Suppressor macrophage (primary cell): ENCODE data around the gene IQSEC1.

Experiments
- DNase-seq, 4 experiments: peaks; one replicate each; pipeline ENCODE4 v3.0.0-alpha.2; 2020 to 2022

Gene IQSEC1

DNA sequence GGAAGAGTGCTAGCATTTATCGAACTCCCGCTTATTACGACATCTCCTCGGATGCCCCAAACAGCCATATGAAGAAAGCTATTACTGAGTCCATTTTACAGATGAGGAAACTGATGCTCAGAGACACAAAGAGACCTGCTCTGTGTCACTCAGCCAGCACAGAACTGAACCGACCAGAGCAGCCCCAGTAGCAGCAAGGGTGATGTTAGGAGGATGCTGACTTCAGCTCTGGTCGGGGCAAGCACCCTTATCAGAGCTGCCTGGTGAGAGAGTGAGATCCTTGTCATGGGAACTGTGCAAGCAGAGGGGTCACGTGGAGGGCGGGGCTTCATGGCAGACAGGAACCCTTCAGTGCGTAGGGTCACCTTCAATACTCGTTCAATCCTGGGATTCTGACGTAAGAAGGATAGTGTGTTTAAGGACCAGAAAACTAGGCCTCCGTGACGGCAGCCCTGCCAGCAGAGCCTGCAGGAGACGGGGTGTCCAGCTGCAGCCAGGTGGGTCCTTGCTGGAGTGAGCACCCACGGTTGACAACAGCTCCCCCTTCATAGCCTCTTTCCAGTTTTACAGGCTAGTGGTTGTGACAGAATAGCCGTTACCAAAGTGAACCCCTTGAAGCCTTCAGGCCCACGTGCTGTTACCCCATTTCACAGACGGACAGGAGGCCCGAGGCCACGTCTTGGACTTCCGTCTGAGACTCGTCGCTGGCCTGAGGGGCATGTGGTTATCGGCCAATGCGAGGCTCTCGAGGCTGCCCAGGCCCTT, 12.0 kb upstream of the IQSEC1 start:
- DNase-seq, result no peak

DNA sequence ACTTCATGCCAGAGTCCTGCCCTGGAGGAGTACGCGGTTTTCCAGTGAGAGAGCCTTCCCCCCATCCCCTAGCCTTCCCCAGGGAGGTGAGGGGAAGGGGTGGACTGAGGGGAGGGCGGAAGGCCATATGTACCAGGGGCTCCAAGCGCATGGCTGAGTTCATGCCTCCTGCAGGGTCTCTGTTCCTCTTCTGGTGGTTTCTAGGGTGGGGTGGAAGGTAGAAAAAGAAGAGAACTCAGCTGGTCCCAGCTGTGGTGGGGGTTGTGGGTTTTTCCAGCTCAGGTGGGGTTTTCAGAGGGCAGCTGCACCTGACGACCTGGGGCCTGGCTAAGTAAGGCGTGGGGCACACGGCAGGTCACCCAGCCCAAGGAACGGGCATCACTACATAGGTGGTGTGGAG, 10.7 kb upstream of the IQSEC1 start:
- DNase-seq, result no peak

DNA sequence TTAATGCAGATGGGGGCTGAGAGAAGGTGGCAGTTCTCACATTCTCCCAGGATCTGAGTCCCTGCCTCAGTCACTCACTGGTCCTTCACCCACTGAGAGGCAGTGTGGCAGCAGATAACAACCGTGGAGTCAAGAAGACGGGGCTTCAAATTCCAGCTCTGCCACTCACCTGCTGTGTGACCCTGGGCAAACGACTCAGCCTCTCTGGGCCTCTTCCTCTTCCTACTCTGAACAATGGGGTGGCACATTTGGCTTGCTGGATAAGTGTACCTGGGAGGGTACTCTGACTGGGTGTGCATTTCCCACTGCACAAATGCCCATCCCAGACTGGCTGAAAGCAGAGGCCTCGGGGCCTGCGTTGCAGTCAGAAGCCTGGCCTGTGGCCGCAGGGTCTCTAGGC, 10.0 kb upstream of the IQSEC1 start:
- DNase-seq, result no peak

DNA sequence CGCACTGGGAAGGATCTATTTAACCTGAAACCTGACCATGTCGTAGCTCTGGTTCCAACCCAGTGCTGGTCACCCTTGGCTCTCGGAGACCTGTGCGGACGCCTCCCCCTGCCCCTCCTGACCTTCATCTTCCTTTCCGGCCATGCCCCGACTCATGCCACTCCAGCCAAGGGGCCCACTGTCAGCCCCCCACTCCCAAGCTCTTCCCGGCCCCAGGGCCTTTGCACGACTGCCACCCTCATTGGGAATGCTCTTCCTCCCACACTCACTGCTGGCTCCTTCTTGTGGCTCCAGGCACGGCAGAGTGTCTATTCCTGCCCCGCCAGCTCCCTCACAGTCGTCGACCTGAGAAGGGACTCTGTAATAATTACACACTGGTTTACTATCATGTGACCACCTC, 9.4 kb upstream of the IQSEC1 start:
- DNase-seq, result no peak

DNA sequence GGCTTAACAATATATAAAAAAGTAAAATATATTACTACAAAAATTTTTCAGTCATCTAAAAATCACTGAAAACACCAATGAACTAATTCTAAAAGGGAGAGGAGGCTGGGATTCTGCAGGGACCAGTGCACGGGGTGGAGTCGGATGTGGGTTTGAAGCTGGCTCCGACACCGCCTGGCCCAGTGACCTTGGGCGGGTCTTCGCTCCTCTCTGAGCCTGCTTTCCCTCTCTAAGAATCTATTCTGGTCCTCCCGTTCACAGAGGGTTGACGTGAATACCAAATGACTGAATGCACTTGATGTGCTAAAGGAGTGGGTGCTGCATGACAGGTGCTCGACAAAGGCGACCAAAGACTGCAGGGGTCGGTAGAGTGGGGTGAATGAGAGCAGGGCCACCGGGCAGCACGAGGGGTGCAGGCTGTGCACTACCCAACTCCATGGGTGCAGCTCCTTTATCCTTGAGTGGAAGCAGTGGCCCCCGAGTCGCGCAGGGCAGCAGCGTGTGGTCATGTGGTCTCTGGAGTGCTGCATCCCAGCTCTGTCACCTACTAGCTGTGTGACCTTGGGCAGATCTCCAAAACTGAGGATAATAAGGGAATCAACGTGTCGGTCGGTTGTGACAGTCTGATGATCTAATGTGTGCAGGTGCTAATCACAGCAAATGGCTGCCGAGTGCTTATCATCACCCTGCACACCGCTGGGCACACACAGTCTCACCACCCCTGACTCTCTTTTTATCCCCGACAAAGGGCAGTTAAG, 8.6 kb upstream of the IQSEC1 start:
- no peak for DNase-seq

DNA sequence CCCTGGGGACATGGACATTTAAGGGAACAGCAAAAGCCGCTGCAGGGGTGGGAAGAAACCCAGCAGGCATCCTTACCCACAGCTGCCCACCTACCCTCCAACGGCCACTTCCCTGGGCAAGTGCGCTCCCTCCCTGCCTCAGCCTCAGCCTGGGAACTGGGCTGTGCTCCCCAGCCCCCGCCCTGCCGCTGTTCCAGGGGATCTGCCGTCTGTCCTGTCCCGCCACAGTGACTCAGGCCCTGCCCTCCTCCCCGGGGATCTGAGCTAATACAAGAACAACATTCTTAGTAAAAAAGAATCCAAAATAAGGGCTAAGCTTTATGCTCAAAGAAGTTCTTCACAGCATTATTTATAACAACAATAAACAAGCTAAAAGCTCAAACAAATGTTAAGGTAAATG, 7.4 kb upstream of the IQSEC1 start:
- no peak for DNase-seq

DNA sequence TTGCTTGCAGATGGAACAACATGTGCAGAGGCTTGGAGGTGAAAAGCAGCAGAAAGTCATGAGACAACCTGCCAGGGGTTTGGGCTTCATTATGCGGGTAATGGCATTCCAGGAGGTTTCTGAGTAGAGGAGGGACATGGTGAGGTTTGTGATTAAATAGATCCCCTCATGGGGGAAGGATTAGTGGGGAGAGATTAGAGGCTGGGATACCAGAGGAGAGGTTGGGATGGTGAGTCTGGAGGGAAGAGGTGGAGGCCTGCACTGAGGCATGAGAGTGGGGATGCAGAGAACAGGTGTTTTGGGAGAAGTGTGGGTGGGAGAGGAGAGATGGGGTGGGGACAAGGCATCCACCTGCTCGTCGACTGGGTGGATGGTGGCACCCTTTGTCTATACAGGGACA, 6.8 kb upstream of the IQSEC1 start:
- DNase-seq, result no peak

DNA sequence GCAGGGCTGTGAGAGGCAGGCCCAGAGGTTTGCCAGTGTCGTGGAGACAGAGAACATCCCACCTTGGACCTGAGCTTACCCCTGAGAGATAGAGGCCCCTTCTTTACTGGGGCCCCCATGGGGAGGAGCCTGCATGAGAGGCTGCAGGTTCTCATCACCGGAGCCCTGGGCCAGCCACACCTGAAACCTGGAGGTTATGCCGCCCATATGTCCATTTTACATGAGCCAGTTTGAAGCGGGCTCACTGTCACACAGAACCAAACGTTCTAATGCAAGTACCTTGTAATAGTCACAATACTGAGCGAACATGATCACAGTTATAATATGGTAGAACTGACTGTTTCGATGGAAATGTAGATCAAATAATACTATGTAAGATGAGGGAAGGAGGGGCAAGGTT, 6.3 kb upstream of the IQSEC1 start:
- DNase-seq, result no peak

DNA sequence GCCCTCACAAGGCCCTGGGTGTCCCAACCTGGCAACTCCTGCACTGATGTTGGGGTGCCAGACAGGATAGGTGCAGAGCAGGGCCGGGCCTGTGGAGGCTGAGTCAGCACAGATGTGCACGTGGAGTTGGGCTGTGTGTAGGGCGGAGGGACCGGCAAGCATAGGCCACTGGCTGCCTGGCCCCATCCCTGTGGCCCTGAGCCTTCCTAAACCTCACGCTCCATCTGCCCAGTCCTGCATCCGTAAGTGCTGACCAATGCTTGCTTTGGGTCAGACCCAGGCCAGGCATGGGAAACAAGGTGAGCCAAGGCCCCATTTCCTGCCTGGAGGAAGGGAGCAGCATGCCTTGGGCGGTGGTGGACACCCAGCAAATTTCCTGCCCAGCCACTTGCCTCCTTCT, 5.8 kb upstream of the IQSEC1 start:
- DNase-seq, result no peak

DNA sequence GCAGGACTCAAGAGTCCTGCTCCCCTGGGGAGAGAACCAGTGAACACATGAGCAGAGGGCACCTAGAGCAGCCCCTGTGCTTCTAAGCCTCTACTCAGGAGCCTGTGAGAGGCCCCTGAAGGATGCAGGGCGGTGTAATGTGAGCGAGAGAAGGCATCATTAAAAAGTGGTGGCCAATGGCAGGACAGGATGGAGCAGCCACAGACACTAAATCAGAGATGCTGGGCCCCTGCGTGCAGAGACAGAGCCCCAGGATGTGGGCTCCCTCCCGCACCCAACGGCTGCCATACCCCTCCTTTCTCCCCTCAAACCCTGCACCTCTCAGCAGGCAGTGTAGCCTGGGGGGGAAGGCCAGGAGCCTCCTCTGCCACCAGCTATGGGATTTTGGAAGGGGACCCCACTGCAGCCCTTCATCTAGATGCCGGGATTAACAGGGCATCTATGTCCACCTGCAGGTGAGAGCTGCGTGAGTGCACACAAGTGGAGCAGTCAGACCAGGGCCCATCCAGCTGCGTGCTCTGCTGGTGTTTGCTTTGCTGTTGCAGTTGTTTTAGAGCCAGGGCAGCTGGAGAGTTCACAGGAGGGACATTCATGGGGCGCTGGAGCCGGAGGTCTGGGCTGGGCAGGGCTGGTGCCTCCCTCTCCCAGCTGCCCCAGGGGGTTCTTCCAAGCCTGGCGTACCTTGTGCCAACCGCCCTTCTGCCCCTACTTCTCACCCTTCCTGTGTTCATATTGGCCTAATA, 5.1 kb upstream of the IQSEC1 start:
- no peak for DNase-seq

DNA sequence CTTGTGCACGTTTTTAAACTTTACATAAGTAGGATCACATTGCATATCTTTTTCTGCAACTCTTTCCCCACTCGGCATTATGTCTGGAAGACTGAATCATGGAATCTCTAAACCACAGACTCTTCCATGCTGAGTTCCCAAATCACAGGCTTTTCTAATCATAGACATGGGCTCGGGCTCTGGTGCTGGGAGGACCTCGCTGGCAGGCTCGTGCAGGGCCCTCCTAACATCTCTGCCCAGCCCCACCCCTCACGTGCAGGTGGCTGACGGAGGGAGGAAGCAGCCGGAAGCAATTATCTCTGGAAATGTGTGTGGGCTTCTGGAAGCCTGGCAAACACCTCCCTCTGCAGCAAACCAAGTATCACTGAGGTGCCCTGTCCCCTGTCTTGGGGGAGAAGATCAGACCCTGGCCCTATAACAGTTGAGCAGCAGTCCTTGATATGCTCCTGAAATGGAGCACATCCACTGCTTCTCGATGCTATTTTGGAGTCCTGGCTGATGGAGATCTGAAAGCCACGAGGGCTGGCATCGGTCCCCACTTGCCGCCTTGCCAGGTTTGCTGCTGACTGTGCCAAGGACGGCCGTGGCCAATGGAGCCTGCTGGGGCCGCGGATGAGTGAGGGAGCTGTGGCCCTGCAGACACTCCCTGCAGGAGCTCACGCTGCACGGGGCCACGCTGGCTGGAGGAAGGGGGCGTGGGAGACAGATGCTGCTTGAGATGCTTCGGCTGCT, 4.4 kb upstream of the IQSEC1 start:
- DNase-seq, result no peak

DNA sequence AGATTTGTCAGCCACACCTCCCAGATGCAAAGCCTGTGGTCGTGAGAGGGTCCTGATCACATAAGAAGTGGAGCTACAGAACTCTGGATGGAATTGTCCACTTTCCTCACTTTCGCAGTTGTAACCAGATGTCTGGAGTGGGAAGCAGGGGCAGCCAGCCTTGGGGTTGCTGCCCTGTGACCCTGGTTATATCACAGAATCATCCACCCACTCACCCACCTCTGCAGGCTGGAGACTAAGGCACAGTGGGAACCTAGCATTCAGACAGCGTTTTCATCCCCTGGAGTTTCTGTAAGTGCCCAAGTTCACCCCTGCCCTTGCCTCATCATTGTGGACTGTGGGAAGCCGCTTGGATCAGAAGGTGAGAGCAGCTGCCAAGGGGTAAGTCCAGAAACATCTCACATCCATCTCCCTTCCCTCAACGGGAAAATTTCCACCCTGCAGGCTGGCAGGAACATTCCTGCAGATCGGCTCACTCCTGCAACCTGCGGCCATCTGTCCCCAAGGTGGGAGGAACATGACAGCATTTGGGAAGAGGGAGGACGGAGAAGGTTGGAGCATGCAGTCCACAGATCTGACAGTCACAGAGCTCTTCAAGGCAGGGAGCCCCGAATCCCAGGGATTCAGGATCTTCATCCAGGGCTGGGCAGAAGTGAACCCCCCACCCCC, 2.9 kb upstream of the IQSEC1 start:
- peak; percentile 34 to 72 (median 50) for DNase-seq

DNA sequence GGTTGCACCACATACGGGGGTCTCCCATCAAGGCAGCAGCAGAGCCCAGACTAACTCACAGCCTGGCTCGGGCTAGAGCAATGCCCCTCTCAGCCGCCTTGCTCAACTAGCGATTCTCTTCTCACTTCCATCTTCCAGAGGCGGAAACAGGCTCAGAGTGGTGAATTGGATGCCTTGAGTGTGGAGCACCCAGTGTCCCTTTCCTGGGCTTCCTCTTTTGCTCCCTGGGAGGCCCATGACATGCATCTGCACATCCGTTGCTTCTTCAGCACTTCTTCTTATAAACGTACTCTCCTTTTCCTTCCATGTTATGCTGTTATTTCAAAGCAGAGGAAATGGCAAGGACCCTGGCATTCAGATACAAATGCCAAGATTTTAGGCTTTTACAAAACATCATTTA, 2.1 kb upstream of the IQSEC1 start:
- peak; percentile 87 to 93 (median 90) for DNase-seq

DNA sequence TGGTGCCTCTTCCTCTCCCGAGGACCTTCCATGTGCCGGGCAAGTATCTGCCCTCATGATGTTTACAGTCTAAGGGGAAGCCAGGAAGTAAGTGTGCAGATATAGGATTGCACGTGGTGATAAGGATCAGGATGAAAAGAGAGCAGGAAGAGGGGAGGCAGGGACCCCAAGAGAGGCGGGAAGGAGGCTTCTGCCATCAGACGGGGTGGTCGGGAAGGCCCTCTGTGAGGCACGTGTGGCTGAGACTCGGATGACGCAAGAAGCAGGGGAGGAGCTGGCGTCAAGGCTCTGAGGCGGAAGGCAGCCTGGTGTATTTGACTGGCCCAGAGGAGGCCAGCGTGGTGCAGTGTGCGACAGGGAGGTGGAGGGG, 762 bp upstream of the IQSEC1 start:
- DNase-seq, result no peak

DNA sequence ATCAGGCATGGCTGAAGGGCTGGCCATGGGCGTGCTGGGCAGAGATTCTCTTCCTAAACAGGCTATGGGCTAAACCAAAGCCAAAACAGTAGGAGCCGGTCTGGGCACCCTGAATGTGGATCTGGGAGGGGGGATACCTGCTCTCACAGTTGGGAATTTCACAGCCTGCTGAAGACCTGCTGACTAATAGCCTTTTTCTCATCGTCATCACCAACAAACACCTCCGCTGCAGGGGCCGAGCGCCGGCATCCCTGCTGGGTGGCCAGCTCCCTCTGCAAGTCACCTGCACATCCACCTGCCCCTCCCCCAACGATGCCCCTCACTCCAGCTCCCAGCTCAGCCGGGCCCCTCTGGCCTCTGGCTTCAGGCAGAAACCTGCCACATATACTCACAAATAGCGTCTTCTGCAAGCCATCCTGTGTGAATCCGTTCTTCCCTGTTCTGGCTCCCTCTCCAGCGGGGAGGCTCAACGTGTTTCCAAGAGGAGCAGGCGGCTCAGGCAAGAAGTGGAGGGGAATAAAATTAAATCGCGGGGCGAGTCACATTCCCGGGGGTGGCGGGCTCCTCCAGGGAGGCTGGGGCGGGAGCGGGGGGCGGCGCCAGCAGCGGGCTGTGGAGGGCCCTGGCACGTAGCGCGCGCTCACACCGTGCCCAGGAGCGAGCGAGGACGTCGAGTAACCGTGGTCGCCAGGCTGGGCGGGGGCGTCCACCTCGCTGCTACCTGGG, 466 bp downstream of the IQSEC1 start:
- DNase-seq, result no peak

DNA sequence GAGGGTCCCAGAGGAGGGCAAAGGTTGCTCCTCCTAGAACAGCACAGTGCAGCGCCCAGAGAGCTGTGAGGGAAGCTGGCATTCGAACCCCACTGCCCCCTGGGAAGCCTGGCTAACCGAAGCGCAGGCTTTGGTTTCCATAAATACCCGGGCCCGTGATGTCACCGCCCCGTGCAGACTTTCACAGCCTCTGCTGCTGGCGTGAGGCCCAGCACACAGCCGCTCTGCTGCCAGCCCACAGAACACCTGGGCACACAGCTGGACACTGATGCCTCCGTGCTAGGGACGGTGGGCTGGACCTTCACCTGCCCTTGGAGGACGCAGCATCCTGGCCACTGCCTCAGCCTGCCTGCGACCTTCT, 1.0 kb downstream of the IQSEC1 start:
- DNase-seq, result no peak

DNA sequence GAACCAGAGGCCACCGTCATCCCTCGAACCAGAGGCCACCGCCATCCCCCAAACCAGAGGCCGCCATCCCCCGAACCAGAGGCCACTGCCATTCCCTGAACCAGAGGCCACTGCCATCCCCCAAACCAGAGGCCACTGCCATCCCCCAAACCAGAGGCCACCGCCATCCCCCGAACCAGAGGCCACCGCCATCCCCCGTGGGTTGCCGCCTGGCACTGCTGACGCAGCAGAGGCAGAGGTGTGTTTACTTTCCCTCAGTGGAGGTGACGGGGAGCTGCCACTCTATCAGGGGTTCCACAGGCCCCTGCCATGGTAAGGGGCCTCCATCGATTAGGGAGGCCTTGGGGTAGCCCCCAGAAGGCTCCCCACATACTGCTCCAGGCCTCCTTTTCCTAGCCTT, 1.5 kb downstream of the IQSEC1 start:
- DNase-seq, result no peak

DNA sequence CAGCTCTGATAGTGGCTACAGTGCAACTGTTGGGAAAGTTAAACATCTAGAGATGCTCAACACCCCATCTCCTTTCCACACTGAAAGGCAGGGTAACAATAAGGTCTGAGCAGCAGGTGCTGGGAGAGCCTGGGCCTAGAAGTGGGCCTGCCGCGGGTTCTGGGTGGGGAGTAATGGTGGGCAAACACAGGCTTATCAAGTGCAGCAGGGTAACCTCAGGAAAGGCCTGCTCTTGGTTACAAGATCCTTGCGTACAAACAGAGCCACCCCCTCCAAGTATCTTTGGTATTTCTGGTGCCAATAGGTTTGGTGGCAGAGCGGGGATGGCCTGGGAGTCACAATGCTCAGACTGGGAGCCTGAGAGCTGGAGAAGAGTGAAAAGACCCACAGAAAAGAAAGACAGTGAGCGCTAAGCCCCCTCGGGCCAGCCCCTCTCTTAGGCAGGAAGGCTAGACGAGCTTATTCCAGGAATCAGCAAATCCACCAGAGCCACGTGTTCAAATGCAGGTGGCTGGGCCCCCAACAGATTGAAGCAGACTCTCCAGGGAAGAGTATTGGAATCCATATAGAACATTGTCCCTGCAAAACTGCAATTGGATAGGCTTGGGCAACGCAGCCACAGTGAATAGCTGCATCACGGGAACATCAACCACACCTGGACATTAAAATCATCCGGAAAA, 2.7 kb downstream of the IQSEC1 start:
- no peak for DNase-seq

DNA sequence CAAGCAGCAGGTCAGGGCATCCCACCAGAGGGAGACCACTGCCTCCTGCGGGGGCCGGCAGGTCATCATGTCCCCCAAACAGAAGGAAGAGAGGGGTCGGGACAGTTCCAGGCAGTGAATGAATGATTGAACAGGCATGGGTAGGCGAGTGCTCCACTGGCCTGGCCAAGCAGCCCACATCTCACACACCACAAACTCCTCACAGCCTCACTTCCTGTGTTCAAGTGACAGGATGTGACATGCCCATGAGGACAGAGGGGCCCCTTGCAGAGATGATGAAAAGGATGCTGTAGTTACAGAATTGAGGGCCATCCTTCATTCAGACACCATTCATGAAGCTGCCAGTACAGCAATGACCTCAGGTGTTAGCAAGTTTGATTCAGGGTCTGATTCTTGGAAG, 3.7 kb downstream of the IQSEC1 start:
- peak in 3 of 4 experiments; percentile 20 to 56 (median 36) for DNase-seq

DNA sequence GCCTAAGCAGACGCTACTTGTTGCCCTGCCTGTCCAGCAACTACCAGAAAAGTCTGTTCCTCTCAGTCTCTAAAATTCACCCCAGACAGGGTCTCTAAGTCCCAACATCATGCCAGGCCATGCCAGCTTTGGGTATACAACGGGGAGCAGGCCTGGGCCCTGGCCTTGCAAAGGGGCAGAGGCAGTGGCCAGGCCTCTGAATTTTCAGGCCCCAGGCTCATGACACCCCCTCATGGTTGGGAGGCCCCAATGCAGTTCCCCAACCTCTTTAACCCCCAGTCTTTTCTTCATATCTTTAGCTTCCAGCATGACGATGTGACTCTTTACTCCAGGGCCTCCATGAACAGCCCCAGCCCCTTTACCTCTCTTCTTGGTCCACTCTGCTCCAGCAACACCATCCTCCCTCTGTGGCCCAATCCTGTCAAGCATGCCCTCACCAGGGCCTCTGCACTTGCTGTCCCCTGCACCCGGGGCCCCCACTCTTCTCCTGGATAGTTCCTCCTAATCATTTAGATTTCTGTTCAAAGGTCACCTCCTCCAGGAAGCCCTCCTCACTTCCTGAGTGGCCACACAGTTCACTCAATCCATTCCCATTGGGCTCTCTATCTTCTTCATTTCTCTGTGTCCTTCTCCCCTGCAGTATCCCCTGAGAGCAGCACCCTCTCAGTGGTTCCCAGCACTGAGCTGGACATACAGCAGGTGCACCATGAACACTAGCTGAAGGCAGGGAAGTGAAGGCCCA, 4.8 kb downstream of the IQSEC1 start:
- DNase-seq, result peak in 2 of 4 experiments; percentile 14 to 21
